ENCODE results near the gene SBF2.
A peak's percentile ranks its signal among the peaks of the same experiment; 100 is the strongest.

SBF2 gene

GRCh38 chr11:9758637-9759518 is 535.1 kb downstream of the SBF2 start:
- Histone ChIP-seq H3K27me3 (ENCODE audit: low read depth) (no peaks in the 10 kb centered on the region), H3K36me3 (replicated peaks) (no peaks in the 10 kb centered on the region), H3K4me1 (peaks cover 35% of the 10 kb centered on the region), H3K4me3 (peak overlapping the region; percentile 46), H3K9me3 (no peaks in the 10 kb centered on the region)
- in situ Hi-C loops (cut with MboI; ENCODE audit: low sequenced_read_pairs): loop anchor here (5.0 kb wide), 1 partner anchor 208 kb away; no protein-coding TSS in a partner anchor
- peak; percentile 69 to 85 for DNase-seq (ENCODE audit: low spot score in 2 of 2)

GRCh38 chr11:9757809-9758636 is 536.0 kb downstream of the SBF2 start:
- no peaks in the 10 kb centered on the region for H3K27me3 ChIP-seq (ENCODE audit: low read depth)
- peaks cover 38% of the 10 kb centered on the region for H3K4me1 ChIP-seq
- no peaks in the 10 kb centered on the region for H3K9me3 ChIP-seq
- H3K4me3 ChIP-seq: peak overlapping the region; percentile 46
- peak; percentile 66 to 94 for DNase-seq (ENCODE audit: low spot score in 2 of 2)
- in situ Hi-C loops (cut with MboI; ENCODE audit: low sequenced_read_pairs): loop anchor here (5.0 kb wide), 1 partner anchor 209 kb away; no protein-coding TSS in a partner anchor
- no peaks in the 10 kb centered on the region for H3K36me3 ChIP-seq (replicated peaks)

DNA sequence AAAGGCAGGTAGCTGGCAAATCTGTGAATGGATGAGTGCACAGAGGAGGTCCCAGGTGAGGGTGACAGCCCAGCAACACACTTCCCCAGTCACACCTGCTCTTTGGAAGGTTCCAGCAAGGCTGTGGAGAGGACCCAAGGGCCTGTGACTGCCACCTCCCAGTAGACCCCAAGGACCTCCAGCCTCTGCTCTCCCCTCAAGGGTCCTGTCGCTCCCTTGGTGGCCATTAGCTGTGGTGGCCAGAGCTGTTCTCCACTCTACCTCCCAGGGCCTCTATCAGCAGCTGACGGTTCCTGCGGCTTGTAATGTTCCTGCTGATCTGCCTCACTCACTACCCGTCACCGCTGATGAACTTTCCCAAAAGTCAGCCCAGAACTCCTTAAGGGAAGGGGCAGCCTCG is 537.1 kb downstream of the SBF2 start:
- H3K9me3 ChIP-seq: no peaks in the 10 kb centered on the region
- DNase-seq (ENCODE audit: low spot score in 2 of 2): no peak
- H3K4me1 ChIP-seq: peaks cover 38% of the 10 kb centered on the region
- no peak overlapping the region for H3K4me3 ChIP-seq
- no peaks in the 10 kb centered on the region for H3K36me3 ChIP-seq (replicated peaks)
- H3K27me3 ChIP-seq (ENCODE audit: low read depth): no peaks in the 10 kb centered on the region
- in situ Hi-C loops (cut with MboI; ENCODE audit: low sequenced_read_pairs): loop anchor here (5.0 kb wide), 1 partner anchor 210 kb away; no protein-coding TSS in a partner anchor

- in situ Hi-C loops (cut with MboI; ENCODE audit: low sequenced_read_pairs): loop anchor here (5.0 kb wide), 1 partner anchor 211 kb away; no protein-coding TSS in a partner anchor
These were observed 537.6 kb downstream of the SBF2 start for GRCh38 chr11:9756461-9756860.

GRCh38 chr11:9755561-9756185 is 538.3 kb downstream of the SBF2 start:
- Histone ChIP-seq H3K36me3 (replicated peaks) (no peaks in the 10 kb centered on the region; the same call in 1 of the 2 replicates), H3K4me3 (no peak overlapping the region), H3K4me1 (peaks cover 38% of the 10 kb centered on the region), H3K27me3 (ENCODE audit: low read depth) (no peaks in the 10 kb centered on the region), H3K9me3 (no peaks in the 10 kb centered on the region)
- in situ Hi-C loops (cut with MboI; ENCODE audit: low sequenced_read_pairs): loop anchor here (5.0 kb wide), 1 partner anchor 212 kb away; no protein-coding TSS in a partner anchor
- peak in 1 of 2 experiments; percentile 31 for DNase-seq (ENCODE audit: low spot score in 2 of 2)

More at GRCh38 chr11:9756461-9756860, 537.6 kb downstream of the SBF2 start:
- no peaks in the 10 kb centered on the region for H3K9me3 ChIP-seq
- no peaks in the 10 kb centered on the region for H3K27me3 ChIP-seq (ENCODE audit: low read depth)
- no peaks in the 10 kb centered on the region; the same call in 1 of the 2 replicates for H3K36me3 ChIP-seq (replicated peaks)
- peaks cover 38% of the 10 kb centered on the region for H3K4me1 ChIP-seq
- no peak overlapping the region for H3K4me3 ChIP-seq
- DNase-seq (ENCODE audit: low spot score in 2 of 2): no peak

DNA sequence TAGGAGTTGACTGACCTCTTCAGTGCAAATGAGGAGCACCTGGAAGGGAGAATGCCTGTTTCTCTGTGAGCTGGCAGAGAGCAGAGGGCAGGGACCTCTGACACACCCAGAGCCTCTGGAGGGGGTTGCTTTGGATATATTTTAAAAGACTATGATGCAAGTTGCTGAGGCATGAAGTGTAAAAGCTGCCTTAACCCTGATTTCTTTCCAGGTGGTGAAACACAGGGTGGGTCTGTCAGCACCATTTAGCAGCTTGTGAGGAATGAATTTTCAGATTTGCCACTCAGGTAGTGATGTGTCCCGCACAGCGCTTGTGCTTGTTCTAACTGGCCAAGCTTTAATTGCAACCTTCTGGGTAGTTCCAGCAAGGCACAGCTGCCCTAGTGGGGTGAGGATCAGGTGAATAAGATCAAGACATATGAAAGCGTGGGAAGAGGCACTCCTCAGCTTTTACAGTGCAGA is 540.0 kb downstream of the SBF2 start:
- Histone ChIP-seq H3K4me1 (peaks cover 28% of the 10 kb centered on the region), H3K36me3 (replicated peaks) (no peaks in the 10 kb centered on the region; the same call in 1 of the 2 replicates), H3K27me3 (ENCODE audit: low read depth) (no peaks in the 10 kb centered on the region), H3K4me3 (no peak overlapping the region), H3K9me3 (no peaks in the 10 kb centered on the region)
- DNase-seq (ENCODE audit: low spot score in 2 of 2): no peak
- in situ Hi-C loops (cut with MboI; ENCODE audit: low sequenced_read_pairs): no loop called here

DNA sequence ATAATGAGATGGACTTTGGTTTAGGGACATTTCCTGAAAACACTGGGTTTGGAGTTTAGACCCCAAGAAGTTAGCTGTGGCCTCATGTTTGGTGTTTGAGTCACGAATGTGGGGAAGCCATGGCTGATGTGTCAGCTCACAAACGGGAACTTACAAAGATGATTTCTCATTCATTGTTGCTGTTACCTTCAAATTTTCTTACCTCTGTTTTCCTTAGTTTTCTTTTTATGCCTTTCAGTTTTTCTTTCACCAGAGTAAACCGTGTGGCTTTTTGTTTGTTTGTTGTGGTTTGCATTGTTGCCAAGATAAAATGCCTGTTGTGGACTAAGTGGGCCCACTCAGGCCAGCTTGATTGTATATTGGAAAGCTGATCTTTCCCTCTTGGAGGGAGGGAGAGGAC is 541.0 kb downstream of the SBF2 start:
- in situ Hi-C loops (cut with MboI; ENCODE audit: low sequenced_read_pairs): no loop called here
- H3K36me3 ChIP-seq (replicated peaks): no peaks in the 10 kb centered on the region; the same call in 1 of the 2 replicates
- no peaks in the 10 kb centered on the region for H3K27me3 ChIP-seq (ENCODE audit: low read depth)
- no peak for DNase-seq (ENCODE audit: low spot score in 2 of 2)
- H3K4me1 ChIP-seq: peaks cover 23% of the 10 kb centered on the region
- no peaks in the 10 kb centered on the region for H3K9me3 ChIP-seq
- H3K4me3 ChIP-seq: no peak overlapping the region

DNA sequence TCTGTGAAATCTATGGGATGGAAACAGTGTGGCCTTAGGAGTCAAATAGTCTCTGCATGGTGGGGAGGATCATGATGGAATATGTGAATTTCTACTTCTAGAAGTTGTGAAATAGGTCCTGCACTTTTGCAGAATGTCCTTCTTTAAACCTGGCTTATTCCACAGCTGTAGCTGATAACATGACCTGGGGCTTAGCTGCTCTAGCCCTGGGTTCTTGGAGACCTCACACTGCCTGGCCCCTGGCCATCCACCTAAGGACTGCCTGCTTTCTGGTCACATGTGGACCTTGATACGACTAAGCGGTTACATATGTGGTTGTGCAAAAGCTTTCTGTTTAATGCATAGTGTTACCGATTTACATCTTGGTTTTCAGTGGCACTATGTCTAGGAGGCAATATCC is 541.9 kb downstream of the SBF2 start:
- in situ Hi-C loops (cut with MboI; ENCODE audit: low sequenced_read_pairs): no loop called here
- H3K27me3 ChIP-seq (ENCODE audit: low read depth): no peaks in the 10 kb centered on the region
- no peak overlapping the region for H3K4me3 ChIP-seq
- H3K36me3 ChIP-seq (replicated peaks): no peaks in the 10 kb centered on the region; the same call in 1 of the 2 replicates
- H3K4me1 ChIP-seq: peaks cover 25% of the 10 kb centered on the region
- H3K9me3 ChIP-seq: no peaks in the 10 kb centered on the region
- no peak for DNase-seq (ENCODE audit: low spot score in 2 of 2)

DNA sequence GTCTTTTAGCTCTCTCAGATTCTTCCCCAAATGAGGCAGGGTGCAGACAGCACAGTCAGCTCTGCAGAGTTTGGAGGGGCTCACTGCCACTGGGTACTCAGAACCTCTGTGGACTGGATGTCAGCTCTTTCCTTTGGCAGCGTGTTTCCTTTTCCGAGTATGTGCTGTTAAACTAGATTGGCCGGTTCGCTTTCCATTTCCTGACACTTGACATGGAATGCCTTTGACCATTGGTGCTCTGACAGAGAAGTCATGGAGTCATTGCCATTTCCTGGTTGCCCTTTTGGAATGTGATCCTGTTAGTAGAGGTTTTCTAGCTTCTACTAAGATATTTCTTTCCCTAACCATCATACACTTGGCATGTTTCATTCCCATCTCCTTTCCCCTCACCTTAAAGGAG is 543.5 kb downstream of the SBF2 start:
- in situ Hi-C loops (cut with MboI; ENCODE audit: low sequenced_read_pairs): no loop called here
- Histone ChIP-seq H3K36me3 (replicated peaks) (no peaks in the 10 kb centered on the region; the same call in 1 of the 2 replicates), H3K9me3 (no peaks in the 10 kb centered on the region), H3K27me3 (ENCODE audit: low read depth) (no peaks in the 10 kb centered on the region), H3K4me1 (peaks cover 34% of the 10 kb centered on the region), H3K4me3 (no peak overlapping the region)
- no peak for DNase-seq (ENCODE audit: low spot score in 2 of 2)

GRCh38 chr11:9748361-9748970 is 545.6 kb downstream of the SBF2 start:
- in situ Hi-C loops (cut with MboI; ENCODE audit: low sequenced_read_pairs): loop anchor here (10.0 kb wide), 1 partner anchor 134 kb away; no protein-coding TSS in a partner anchor
- Histone ChIP-seq H3K36me3 (replicated peaks) (peaks cover 3% of the 10 kb centered on the region), H3K9me3 (no peaks in the 10 kb centered on the region), H3K27me3 (ENCODE audit: low read depth) (no peaks in the 10 kb centered on the region), H3K4me3 (no peak overlapping the region), H3K4me1 (peaks cover 31% of the 10 kb centered on the region)
- DNase-seq (ENCODE audit: low spot score in 2 of 2): peak; percentile 66 to 67

- Histone ChIP-seq H3K4me1 (peaks cover 31% of the 10 kb centered on the region), H3K36me3 (replicated peaks) (peaks cover 3% of the 10 kb centered on the region), H3K9me3 (no peaks in the 10 kb centered on the region), H3K4me3 (no peak overlapping the region), H3K27me3 (ENCODE audit: low read depth) (no peaks in the 10 kb centered on the region)
- in situ Hi-C loops (cut with MboI; ENCODE audit: low sequenced_read_pairs): loop anchor here (10.0 kb wide), 1 partner anchor 133 kb away; no protein-coding TSS in a partner anchor
- DNase-seq (ENCODE audit: low spot score in 2 of 2): no peak
These were observed 546.2 kb downstream of the SBF2 start for GRCh38 chr11:9747828-9748227.

GRCh38 chr11:9747229-9747628 is 546.8 kb downstream of the SBF2 start:
- Histone ChIP-seq H3K9me3 (no peaks in the 10 kb centered on the region), H3K4me1 (peaks cover 31% of the 10 kb centered on the region), H3K27me3 (ENCODE audit: low read depth) (no peaks in the 10 kb centered on the region), H3K4me3 (no peak overlapping the region), H3K36me3 (replicated peaks) (peaks cover 7% of the 10 kb centered on the region)
- in situ Hi-C loops (cut with MboI; ENCODE audit: low sequenced_read_pairs): loop anchor here (10.0 kb wide), 1 partner anchor 132 kb away; no protein-coding TSS in a partner anchor
- DNase-seq (ENCODE audit: low spot score in 2 of 2): peak in 1 of 2 experiments; percentile 41
